Measurements from ENCODE around the gene TENT5D.
"Not testable (repeated sequence)": the region's sequence is repeated elsewhere in the genome, so short reads cannot be mapped to it uniquely, and the experiment has no call there.

TENT5D gene

DNA sequence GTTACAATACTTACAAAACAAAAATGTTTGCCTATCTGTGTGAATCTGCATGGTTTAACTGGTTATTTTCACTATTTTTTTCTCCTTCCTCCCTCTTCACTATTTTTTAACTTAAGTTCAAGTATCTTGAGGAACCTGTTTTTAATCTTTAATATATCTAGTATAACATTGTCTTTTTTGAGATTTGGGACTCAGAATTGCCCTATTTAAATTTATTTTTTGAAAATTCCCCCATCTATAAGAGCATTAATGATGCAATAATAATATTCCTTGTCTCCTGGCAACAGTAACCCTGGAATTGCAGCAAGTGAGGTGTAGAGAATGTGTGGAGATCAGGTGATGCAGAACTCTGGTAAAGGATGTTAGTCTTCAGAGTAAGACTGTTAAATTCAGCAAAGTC lies at the start of gene TENT5D:
TENT5D (plus strand) TSS at position 301 of the 400 bp plus-strand sequence. CDS start 22,093 bp downstream, outside the sequence.
- no peaks in the 10 kb centered on the region for H3K36me3 ChIP-seq (ENCODE audit: control insufficient read depth, insufficient read depth, low read length)
- TF ChIP-seq, protein P1, sequence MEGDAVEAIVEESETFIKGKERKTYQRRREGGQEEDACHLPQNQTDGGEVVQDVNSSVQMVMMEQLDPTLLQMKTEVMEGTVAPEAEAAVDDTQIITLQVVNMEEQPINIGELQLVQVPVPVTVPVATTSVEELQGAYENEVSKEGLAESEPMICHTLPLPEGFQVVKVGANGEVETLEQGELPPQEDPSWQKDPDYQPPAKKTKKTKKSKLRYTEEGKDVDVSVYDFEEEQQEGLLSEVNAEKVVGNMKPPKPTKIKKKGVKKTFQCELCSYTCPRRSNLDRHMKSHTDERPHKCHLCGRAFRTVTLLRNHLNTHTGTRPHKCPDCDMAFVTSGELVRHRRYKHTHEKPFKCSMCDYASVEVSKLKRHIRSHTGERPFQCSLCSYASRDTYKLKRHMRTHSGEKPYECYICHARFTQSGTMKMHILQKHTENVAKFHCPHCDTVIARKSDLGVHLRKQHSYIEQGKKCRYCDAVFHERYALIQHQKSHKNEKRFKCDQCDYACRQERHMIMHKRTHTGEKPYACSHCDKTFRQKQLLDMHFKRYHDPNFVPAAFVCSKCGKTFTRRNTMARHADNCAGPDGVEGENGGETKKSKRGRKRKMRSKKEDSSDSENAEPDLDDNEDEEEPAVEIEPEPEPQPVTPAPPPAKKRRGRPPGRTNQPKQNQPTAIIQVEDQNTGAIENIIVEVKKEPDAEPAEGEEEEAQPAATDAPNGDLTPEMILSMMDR (IDR thresholded peaks at IDR 0.05), result no peak

DNA sequence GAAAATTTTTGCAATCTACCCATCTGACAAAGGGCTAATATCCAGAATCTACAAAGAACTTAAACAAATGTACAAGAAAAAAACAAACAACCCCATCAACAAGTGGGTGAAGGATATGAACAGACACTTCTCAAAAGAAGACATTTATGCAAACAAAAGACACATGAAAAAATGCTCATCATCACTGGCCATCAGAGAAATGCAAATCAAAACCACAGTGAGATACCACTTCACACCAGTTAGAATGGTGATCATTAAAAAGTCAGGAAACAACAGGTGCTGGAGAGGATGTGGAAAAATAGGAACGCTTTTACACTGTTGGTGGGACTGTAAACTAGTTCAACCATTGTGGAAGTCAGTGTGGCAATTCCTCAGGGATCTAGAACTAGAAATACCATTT lies 34.6 kb upstream of the TENT5D start:
- H3K9me3 ChIP-seq (ENCODE audit: control insufficient read depth, low read length); H3K9ac ChIP-seq; H2AFZ ChIP-seq; H3K79me2 ChIP-seq; H3K27ac ChIP-seq; H3K4me3 ChIP-seq (ENCODE audit: low read depth, low read length); H3K4me1 ChIP-seq; H3K27me3 ChIP-seq (ENCODE audit: control insufficient read depth, insufficient read depth, low read length); H3K36me3 ChIP-seq (ENCODE audit: control insufficient read depth, insufficient read depth, low read length); H3K4me2 ChIP-seq (ENCODE audit: low read length): not testable (repeated sequence)

More for the DNA sequence above, at the start of gene TENT5D:
- Histone ChIP-seq H3K9me3 (ENCODE audit: control insufficient read depth, low read length) (no peaks in the 10 kb centered on the region), H3K9ac (no peak within 1 kb of the TSS), H3K27ac (no peak within 1 kb of the TSS), H2AFZ (no peak within 1 kb of the TSS), H3K4me3 (ENCODE audit: low read depth, low read length) (no peak within 1 kb of the TSS), H3K27me3 (ENCODE audit: control insufficient read depth, insufficient read depth, low read length) (no peaks in the 10 kb centered on the region), H3K4me2 (ENCODE audit: low read length) (no peak within 1 kb of the TSS), H3K79me2 (no peaks in the 10 kb centered on the region), H3K4me1 (no peaks in the 10 kb centered on the region)

DNA sequence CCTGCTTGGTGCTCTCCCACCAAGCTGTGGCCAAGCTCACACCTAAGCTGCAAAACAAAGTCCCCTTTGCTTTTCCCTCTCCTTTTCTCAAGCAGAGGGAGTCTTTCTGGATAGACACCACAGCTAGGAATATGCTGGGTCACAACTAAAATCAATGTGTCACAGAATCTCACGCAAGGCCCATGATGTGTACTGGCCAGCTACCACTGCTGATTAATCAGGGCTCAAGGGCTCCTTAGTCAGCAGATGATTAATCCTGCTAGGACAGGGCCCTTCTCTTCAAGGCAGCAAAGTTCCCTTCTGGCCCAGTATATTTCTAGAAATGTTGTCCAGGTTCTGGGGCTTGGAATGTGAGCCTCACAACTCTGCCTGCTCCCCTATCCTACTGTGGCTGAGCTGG lies 32.0 kb upstream of the TENT5D start:
- Histone ChIP-seq H3K36me3 (ENCODE audit: control insufficient read depth, insufficient read depth, low read length) (no peaks in the 10 kb centered on the region), H3K4me3 (ENCODE audit: low read depth, low read length) (no peak overlapping the region), H3K4me2 (ENCODE audit: low read length) (no peak overlapping the region), H3K9ac (no peak overlapping the region), H2AFZ (no peak overlapping the region), H3K9me3 (ENCODE audit: control insufficient read depth, low read length) (no peaks in the 10 kb centered on the region), H3K27me3 (ENCODE audit: control insufficient read depth, insufficient read depth, low read length) (no peaks in the 10 kb centered on the region), H3K79me2 (no peaks in the 10 kb centered on the region), H3K4me1 (no peaks in the 10 kb centered on the region), H3K27ac (no peak overlapping the region)
- TF ChIP-seq, protein P1 (IDR thresholded peaks at IDR 0.05), result no peak

DNA sequence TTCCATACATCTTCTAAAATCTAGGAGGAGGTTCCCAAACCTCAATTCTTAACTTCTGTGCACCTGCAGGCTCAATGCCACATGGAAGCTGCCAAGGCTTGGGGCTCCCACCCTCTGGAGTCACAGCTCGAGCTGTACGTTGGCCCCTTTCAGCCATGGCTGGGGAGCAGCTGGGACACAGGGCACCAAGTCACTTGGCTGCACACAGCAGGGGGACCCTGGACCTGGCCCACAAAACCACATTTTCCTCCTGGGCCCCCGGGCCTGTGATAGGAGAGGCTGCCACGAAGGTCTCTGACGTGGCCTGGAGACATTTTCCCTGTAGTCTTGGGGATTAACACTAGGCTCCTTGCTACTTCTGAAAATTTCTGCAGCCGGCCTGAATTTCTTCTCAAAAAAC lies 8.2 kb upstream of the TENT5D start:
- Histone ChIP-seq H3K4me2 (ENCODE audit: low read length) (no peak overlapping the region), H3K9ac (no peak overlapping the region), H3K9me3 (ENCODE audit: control insufficient read depth, low read length) (no peaks in the 10 kb centered on the region), H3K27me3 (ENCODE audit: control insufficient read depth, insufficient read depth, low read length) (no peaks in the 10 kb centered on the region), H2AFZ (no peak overlapping the region), H3K4me1 (no peaks in the 10 kb centered on the region), H3K36me3 (ENCODE audit: control insufficient read depth, insufficient read depth, low read length) (no peaks in the 10 kb centered on the region), H3K79me2 (no peaks in the 10 kb centered on the region), H3K27ac (no peak overlapping the region), H3K4me3 (ENCODE audit: low read depth, low read length) (no peak overlapping the region)
- TF ChIP-seq, protein P1 (IDR thresholded peaks at IDR 0.05), result no peak

DNA sequence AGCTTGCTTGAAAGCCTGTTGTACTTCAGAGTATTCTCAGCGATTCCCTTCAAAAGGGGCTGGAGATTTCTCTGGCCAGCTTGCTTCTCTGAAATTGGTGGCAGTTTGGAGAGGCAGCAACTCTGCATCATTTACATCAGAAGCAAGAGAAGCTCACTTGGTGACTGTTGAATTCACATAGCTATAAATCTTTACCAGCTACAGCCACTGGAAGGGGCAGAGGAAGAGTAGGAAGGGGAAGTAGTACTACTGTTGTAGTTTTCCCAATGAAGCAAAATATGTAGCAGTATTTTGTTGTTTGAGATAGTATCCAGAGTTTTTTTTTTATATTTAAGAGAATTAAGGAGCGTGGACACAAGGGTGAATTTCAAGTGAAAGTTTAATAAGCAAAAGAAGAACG lies 2.8 kb downstream of the TENT5D start:
- Histone ChIP-seq H3K27ac (no peak overlapping the region), H3K27me3 (ENCODE audit: control insufficient read depth, insufficient read depth, low read length) (no peaks in the 10 kb centered on the region), H3K4me2 (ENCODE audit: low read length) (no peak overlapping the region), H3K9ac (no peak overlapping the region), H3K79me2 (no peaks in the 10 kb centered on the region), H3K36me3 (ENCODE audit: control insufficient read depth, insufficient read depth, low read length) (no peaks in the 10 kb centered on the region), H3K4me1 (no peaks in the 10 kb centered on the region), H3K9me3 (ENCODE audit: control insufficient read depth, low read length) (no peaks in the 10 kb centered on the region), H3K4me3 (ENCODE audit: low read depth, low read length) (no peak overlapping the region), H2AFZ (no peak overlapping the region)
- TF ChIP-seq, protein P1 (IDR thresholded peaks at IDR 0.05), result no peak

All from parathyroid adenoma (tissue), 2 donors.